H9 (cell line): Measurements from ENCODE around the gene DYRK1A. TPM values are rescaled to one million over a fixed set of nuclear protein-coding genes. Genes with fewer than 3 reads are reported as not detected.

Experiments used
- DNase-seq: peaks from one replicate; pipeline ENCODE4 v3.0.0-alpha.2; 2017
- H2AFZ ChIP-seq: one replicate; pipeline ENCODE4 v1.6.1; 2013; ENCODE audit warnings: mild to moderate bottlenecking, low read length, control low read depth, moderate library complexity
- H2AK5ac ChIP-seq: 2 replicates; pipeline ENCODE4 v1.6.1; 2013; ENCODE audit warnings: low read length, control low read depth, mixed read lengths; ENCODE audit not compliant: insufficient read length
- H2BK120ac ChIP-seq: one replicate; pipeline ENCODE4 v1.6.1; 2013; ENCODE audit warnings: low read depth, mild to moderate bottlenecking, low read length, control low read depth, inconsistent platforms; ENCODE audit not compliant: poor library complexity, severe bottlenecking
- H2BK12ac ChIP-seq: 2 replicates; pipeline ENCODE4 v1.6.1; 2013; ENCODE audit warnings: low read length, control low read depth, mixed read lengths, low read depth; ENCODE audit not compliant: insufficient read length
- H2BK15ac ChIP-seq: 2 replicates; pipeline ENCODE4 v1.6.1; 2013; ENCODE audit warnings: low read depth, low read length, control low read depth
- H2BK20ac ChIP-seq: one replicate; pipeline ENCODE4 v1.6.1; 2013; ENCODE audit warnings: low read depth, mild to moderate bottlenecking, low read length, control low read depth, inconsistent platforms; ENCODE audit not compliant: poor library complexity, severe bottlenecking
- H2BK5ac ChIP-seq: 2 replicates; pipeline ENCODE4 v1.6.1; 2013; ENCODE audit warnings: low read length, control low read depth, mixed read lengths; ENCODE audit not compliant: insufficient read length
- H3K14ac ChIP-seq: 2 replicates; pipeline ENCODE4 v1.6.1; 2013; ENCODE audit warnings: low read length, control low read depth; ENCODE audit not compliant: insufficient read depth
- H3K18ac ChIP-seq: 2 replicates; pipeline ENCODE4 v1.6.1; 2013; ENCODE audit warnings: low read depth, mild to moderate bottlenecking, mixed read lengths, low read length, control low read depth; ENCODE audit not compliant: insufficient read length
- H3K23ac ChIP-seq: 2 replicates; pipeline ENCODE4 v1.6.1; 2013; ENCODE audit warnings: low read length, control low read depth, mixed read lengths, low read depth; ENCODE audit not compliant: insufficient read length
- H3K23me2 ChIP-seq: 2 replicates; pipeline ENCODE4 v1.6.1; 2013; ENCODE audit warnings: low read depth, mild to moderate bottlenecking, mixed read lengths, low read length, control low read depth; ENCODE audit not compliant: insufficient read length, poor library complexity, severe bottlenecking
- H3K27ac ChIP-seq: 2 replicates; pipeline ENCODE4 v1.5.1; 2013; ENCODE audit warnings: low read length, control low read depth, mixed read lengths, low read depth; ENCODE audit not compliant: insufficient read length
- H3K27me3 ChIP-seq: 2 replicates; pipeline ENCODE4 v1.6.1; 2013; ENCODE audit warnings: low read length, control low read depth, inconsistent platforms; ENCODE audit not compliant: insufficient read depth
- H3K4ac ChIP-seq: 2 replicates; pipeline ENCODE4 v1.6.1; 2013; ENCODE audit warnings: low read depth, mild to moderate bottlenecking, control low read depth, inconsistent platforms, low read length, moderate library complexity
- H3K4me1 ChIP-seq: 2 replicates; pipeline ENCODE4 v1.6.1; 2013; ENCODE audit warnings: low read length, control low read depth, inconsistent platforms; ENCODE audit not compliant: insufficient read depth
- H3K4me2 ChIP-seq: 2 replicates; pipeline ENCODE4 v1.6.1; 2013; ENCODE audit warnings: low read length, control low read depth, mixed read lengths; ENCODE audit not compliant: insufficient read length, insufficient read depth
- H3K56ac ChIP-seq: 2 replicates; pipeline ENCODE4 v1.6.1; 2013; ENCODE audit warnings: low read depth, mild to moderate bottlenecking, mixed read lengths, low read length, control low read depth; ENCODE audit not compliant: insufficient read length
- H3K79me1 ChIP-seq: 2 replicates; pipeline ENCODE4 v1.6.1; 2013; ENCODE audit warnings: low read depth, mild to moderate bottlenecking, moderate library complexity, low read length, control low read depth, inconsistent platforms; ENCODE audit not compliant: insufficient read depth, poor library complexity, severe bottlenecking
- H3K79me2 ChIP-seq: 2 replicates; pipeline ENCODE4 v1.6.1; 2013; ENCODE audit warnings: low read length, control low read depth, inconsistent platforms; ENCODE audit not compliant: insufficient read depth
- H3K9ac ChIP-seq: 2 replicates; pipeline ENCODE4 v1.6.1; 2013; ENCODE audit warnings: low read length, control low read depth, mixed read lengths; ENCODE audit not compliant: insufficient read length; ENCODE audit errors: extremely low read depth
- H3K9me3 ChIP-seq: one replicate; pipeline ENCODE4 v1.6.1; 2013; ENCODE audit warnings: low read depth, low read length, inconsistent platforms; ENCODE audit not compliant: control insufficient read depth
- H3T11ph ChIP-seq: one replicate; pipeline ENCODE4 v1.6.1; 2013; ENCODE audit warnings: mild to moderate bottlenecking, low read length, control low read depth, inconsistent platforms
- H4K20me1 ChIP-seq: one replicate; pipeline ENCODE4 v1.6.1; 2013; ENCODE audit not compliant: control insufficient read depth, insufficient read length, insufficient read depth
- H4K5ac ChIP-seq: 2 replicates; pipeline ENCODE4 v1.6.1; 2013; ENCODE audit warnings: low read depth, mild to moderate bottlenecking, mixed read lengths, low read length, control low read depth; ENCODE audit not compliant: insufficient read length
- H4K8ac ChIP-seq: replicated peaks from 2 replicates; pipeline ENCODE4 v1.6.1; 2013; ENCODE audit warnings: low read length, control low read depth, mixed read lengths, low read depth; ENCODE audit not compliant: insufficient read length
- H4K91ac ChIP-seq: 2 replicates; pipeline ENCODE4 v1.6.1; 2013; ENCODE audit warnings: low read depth, mild to moderate bottlenecking, moderate library complexity, mixed read lengths, low read length, control low read depth; ENCODE audit not compliant: insufficient read length
- H3K27ac Mint-ChIP-seq, 3 experiments: 2 replicates in 2 of 3; 3 replicates in 1 of 3; pipeline ENCODE4 v1.8.0; 2020 to 2021; ENCODE audit warnings: mixed read lengths in 3 of 3, mild to moderate bottlenecking in 1 of 3, moderate library complexity in 1 of 3
- H3K27me3 Mint-ChIP-seq: 2 replicates; pipeline ENCODE4 v1.8.0; 2021; ENCODE audit warnings: low read depth, mild to moderate bottlenecking, moderate library complexity, mixed read lengths
- H3K36me3 Mint-ChIP-seq, 3 experiments: 2 replicates in 2 of 3; 3 replicates in 1 of 3; pipeline ENCODE4 v1.8.0; 2020 to 2021; ENCODE audit warnings: low read depth in 3 of 3, mixed read lengths in 3 of 3; ENCODE audit not compliant: insufficient read depth in 1 of 3
- H3K4me1 Mint-ChIP-seq, 2 experiments: 2 replicates each; pipeline ENCODE4 v1.8.0; 2020; ENCODE audit warnings: mixed read lengths in 2 of 2
- H3K4me3 Mint-ChIP-seq, 2 experiments: 2 replicates in 1 of 2; 3 replicates in 1 of 2; pipeline ENCODE4 v1.8.0; 2020 to 2021; ENCODE audit warnings: mild to moderate bottlenecking in 2 of 2, mixed read lengths in 2 of 2, moderate library complexity in 1 of 2
- H3K9me3 Mint-ChIP-seq, 2 experiments: 2 replicates in 1 of 2; 3 replicates in 1 of 2; pipeline ENCODE4 v1.8.0; 2020; ENCODE audit warnings: mild to moderate bottlenecking in 2 of 2, mixed read lengths in 2 of 2, moderate library complexity in 1 of 2
- CTCF ChIP-seq: fragments of 200-600 bp; sonication (generic); conservative IDR thresholded peaks from 3 replicates; pipeline ENCODE4 v1.8.0; 2021; ENCODE audit warnings: antibody characterized with exemption, mild to moderate bottlenecking
- WGBS: extraction: QIAGEN DNeasy Blood & Tissue Kit; methylation state at CpG from one replicate; pipeline ENCODE4 v1.1.7; 2013; ENCODE audit warnings: missing lambda C conversion rate, low lambda C conversion rate, mixed read lengths; ENCODE audit not compliant: insufficient read length; ENCODE audit errors: extremely low coverage; 5-methylcytosine and 5-hydroxymethylcytosine counted together
- total RNA-seq: library from RNA; stranded (reverse); gene quantifications from 2 replicates; pipeline ENCODE4 v1.2.1, GENCODE V29; 2021

DYRK1A gene
- total RNA-seq, 1 experiment from 2014 or later: 73.6 TPM

- peaks cover 6 to 19% (median 16%) of the 10 kb centered on the region in 3 experiments; a peak in 6 of 7 replicates for H3K36me3 Mint-ChIP-seq
- H3K4ac ChIP-seq: no peak overlapping the region
- no peak for TF ChIP-seq CTCF
- no peak overlapping the region for H2BK5ac ChIP-seq
- no peak overlapping the region for H2AK5ac ChIP-seq
- H3K9me3 ChIP-seq: no peaks in the 10 kb centered on the region
- no peak overlapping the region for H3K18ac ChIP-seq
- H2BK15ac ChIP-seq: no peak overlapping the region
- no peaks in the 10 kb centered on the region for H3K79me1 ChIP-seq
- H2BK12ac ChIP-seq: no peak overlapping the region
- no peak overlapping the region for H4K5ac ChIP-seq
- no peaks in the 10 kb centered on the region for H3K23me2 ChIP-seq
- H3K4me1 ChIP-seq: no peaks in the 10 kb centered on the region
- no peak overlapping the region for H2BK20ac ChIP-seq
- no peak for DNase-seq
- no peak overlapping the region for H3K27ac Mint-ChIP-seq
- H4K8ac ChIP-seq: no peak overlapping the region
- H3K27me3 Mint-ChIP-seq: no peaks in the 10 kb centered on the region; the same call in 1 of the 2 replicates
- WGBS: no CpG with 5 or more reads among the region's 7 CpGs
- H3K27me3 ChIP-seq: no peaks in the 10 kb centered on the region
- peaks cover 10 to 20% of the 10 kb centered on the region in 2 experiments for H3K9me3 Mint-ChIP-seq
- H3K4me3 Mint-ChIP-seq: no peak overlapping the region
- H2AFZ ChIP-seq: no peak overlapping the region
- H3K27ac ChIP-seq: no peak overlapping the region
- H3K79me2 ChIP-seq: no peaks in the 10 kb centered on the region
- H4K91ac ChIP-seq: no peak overlapping the region
- no peak overlapping the region for H3K56ac ChIP-seq
- H3K9ac ChIP-seq: no peak overlapping the region
- no peak overlapping the region for H3K23ac ChIP-seq
- H3K4me1 Mint-ChIP-seq: peaks cover 10 to 11% of the 10 kb centered on the region in 2 experiments
- H3K4me2 ChIP-seq: no peak overlapping the region
- H3T11ph ChIP-seq: no peak overlapping the region
- H3K14ac ChIP-seq: no peak overlapping the region
- H4K20me1 ChIP-seq: no peaks in the 10 kb centered on the region
- no peak overlapping the region for H2BK120ac ChIP-seq
Measured at GRCh38 chr21:37535672-37536071, 169.1 kb downstream of the DYRK1A start.
